Retinal pigment epithelial cell (primary cell): Measurements from ENCODE around the gene PODNL1.
A peak's percentile ranks its signal among the peaks of the same experiment; 100 is the strongest.

ENCODE experiments used
- DNase-seq: peaks from one replicate; pipeline ENCODE4 v3.0.0-alpha.2; 2010; ENCODE audit warnings: low read depth
- H3K4me3 ChIP-seq: 2 replicates; pipeline ENCODE4 v1.5.1; 2011; ENCODE audit warnings: mild to moderate bottlenecking, low read length, control low read depth, moderate library complexity
- CTCF ChIP-seq: conservative IDR thresholded peaks from 2 replicates; pipeline ENCODE4 v1.5.1; 2011; ENCODE audit warnings: low read depth, low read length, control low read depth, inconsistent platforms

The PODNL1 gene, protein sequence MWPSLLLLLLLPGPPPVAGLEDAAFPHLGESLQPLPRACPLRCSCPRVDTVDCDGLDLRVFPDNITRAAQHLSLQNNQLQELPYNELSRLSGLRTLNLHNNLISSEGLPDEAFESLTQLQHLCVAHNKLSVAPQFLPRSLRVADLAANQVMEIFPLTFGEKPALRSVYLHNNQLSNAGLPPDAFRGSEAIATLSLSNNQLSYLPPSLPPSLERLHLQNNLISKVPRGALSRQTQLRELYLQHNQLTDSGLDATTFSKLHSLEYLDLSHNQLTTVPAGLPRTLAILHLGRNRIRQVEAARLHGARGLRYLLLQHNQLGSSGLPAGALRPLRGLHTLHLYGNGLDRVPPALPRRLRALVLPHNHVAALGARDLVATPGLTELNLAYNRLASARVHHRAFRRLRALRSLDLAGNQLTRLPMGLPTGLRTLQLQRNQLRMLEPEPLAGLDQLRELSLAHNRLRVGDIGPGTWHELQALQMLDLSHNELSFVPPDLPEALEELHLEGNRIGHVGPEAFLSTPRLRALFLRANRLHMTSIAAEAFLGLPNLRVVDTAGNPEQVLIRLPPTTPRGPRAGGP

GRCh38 chr19:13938301-13939064, at the start of gene PODNL1:
Gene PODNL1 (minus strand): TSS chr19:13938417. CDS start chr19:13938181, 236 bp downstream.
- DNase-seq: peak; percentile 51
- peak within 1 kb of the TSS; percentile 57 for H3K4me3 ChIP-seq
- no peak for TF ChIP-seq CTCF

DNA sequence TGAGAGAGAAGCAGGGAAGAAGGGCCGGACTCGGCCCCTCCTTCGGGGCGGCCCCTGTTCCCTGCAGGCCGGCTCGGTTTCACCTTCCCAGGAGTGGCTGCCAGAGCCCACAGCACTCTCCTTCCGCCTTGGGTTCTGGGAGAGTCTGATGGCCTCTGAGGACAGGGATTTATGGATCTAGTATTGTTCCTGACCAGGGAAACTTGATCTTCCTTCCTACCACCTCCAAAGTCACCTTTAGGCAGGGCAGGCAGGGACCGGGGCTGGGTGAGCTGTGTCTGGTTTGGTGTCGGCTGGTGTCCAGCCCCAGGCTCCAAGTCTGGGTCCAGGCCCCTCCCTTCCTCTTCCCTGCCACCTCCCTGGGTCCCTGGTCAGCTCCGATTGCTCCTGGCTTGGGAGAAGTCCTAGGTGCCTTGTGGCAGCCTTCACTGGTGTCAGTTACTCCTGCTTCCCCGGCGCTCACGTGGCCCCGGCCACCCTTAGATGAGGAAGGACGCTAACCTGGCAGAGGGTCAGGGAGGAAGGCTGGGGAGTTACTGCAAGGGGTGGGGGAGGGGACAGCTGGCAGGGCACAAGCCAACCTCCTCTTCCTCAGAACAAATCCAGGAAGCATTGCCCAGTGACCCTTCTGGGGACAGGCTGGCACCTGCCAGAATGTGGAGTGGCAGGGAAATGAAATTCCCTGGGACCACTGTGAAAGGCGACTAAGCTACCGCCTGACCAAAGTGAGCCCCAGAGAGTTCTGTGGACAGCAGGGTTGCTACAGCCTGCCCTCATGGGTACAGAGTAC, 49.1 kb upstream of the PODNL1 start:
- no peak for TF ChIP-seq CTCF
- no peak for DNase-seq
- no peak overlapping the region for H3K4me3 ChIP-seq

GRCh38 chr19:13986348-13986904, 48.2 kb upstream of the PODNL1 start:
- TF ChIP-seq CTCF: no peak
- DNase-seq: no peak
- H3K4me3 ChIP-seq: no peak overlapping the region

DNA sequence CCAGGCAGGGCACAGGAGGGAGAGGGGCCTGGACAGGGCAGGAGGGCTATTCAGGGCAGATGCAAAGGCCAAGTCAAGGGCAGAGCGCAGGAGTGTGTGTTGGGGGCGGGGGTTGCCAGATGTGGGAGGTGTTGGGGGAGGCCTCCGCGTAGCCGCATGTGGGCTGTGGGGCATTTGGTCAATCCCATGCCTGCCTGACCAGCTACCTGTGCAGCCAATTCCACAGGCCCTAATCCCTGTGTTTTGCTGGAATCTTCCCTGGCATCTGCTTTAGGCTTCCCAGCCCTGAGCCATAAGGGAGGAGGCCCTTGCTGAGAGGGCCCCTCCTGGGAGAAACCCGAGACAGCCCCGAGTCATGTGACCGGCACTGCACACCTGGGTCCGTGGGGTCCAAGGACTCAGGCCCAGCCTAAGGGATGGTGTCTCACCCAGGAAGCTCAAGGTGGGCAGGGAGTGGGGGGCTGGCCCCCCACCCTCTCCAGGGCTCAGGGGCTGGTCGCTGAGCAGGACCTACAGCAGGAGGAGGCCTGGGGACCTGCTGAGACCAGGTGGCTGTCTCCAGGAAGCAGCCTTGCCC, 47.6 kb upstream of the PODNL1 start:
- no peak overlapping the region for H3K4me3 ChIP-seq
- no peak for DNase-seq
- no peak for TF ChIP-seq CTCF

- no peak overlapping the region for H3K4me3 ChIP-seq
- no peak for TF ChIP-seq CTCF
- DNase-seq: no peak
Measured at GRCh38 chr19:13984875-13985741, 46.9 kb upstream of the PODNL1 start.
